Measurements from ENCODE around the gene RETREG1. TPM values are rescaled to one million over a fixed set of nuclear protein-coding genes. Genes with fewer than 3 reads are reported as not detected.
A peak's percentile ranks its signal among the peaks of the same experiment; 100 is the strongest.

RETREG1 gene
- total RNA-seq, 1 donor from 2014 or later = 11.6 TPM

- Mint-ChIP-seq H3K4me3 (no peak overlapping the region), H3K27ac (no peak overlapping the region), H3K4me1 (ENCODE audit: unreplicated experiment) (no peaks in the 10 kb centered on the region), H3K27me3 (no peaks in the 10 kb centered on the region), H3K9me3 (no peaks in the 10 kb centered on the region), H3K36me3 (no peaks in the 10 kb centered on the region)
- TF ChIP-seq CTCF (conservative IDR thresholded peaks at IDR 0.05) = no peak
- DNase-seq (ENCODE audit: extremely low spot score, unreplicated experiment) = no peak
These were observed 76.4 kb downstream of the RETREG1 start for GRCh38 chr5:16540421-16540820.

GRCh38 chr5:16539169-16539666, 77.6 kb downstream of the RETREG1 start:
- DNase-seq (ENCODE audit: extremely low spot score, unreplicated experiment) = no peak
- H3K4me3 Mint-ChIP-seq = no peak overlapping the region
- TF ChIP-seq CTCF (conservative IDR thresholded peaks at IDR 0.05) = no peak

GRCh38 chr5:16538006-16538405, 78.8 kb downstream of the RETREG1 start:
- Mint-ChIP-seq H3K36me3 (no peaks in the 10 kb centered on the region), H3K27ac (no peak overlapping the region), H3K4me3 (no peak overlapping the region), H3K4me1 (ENCODE audit: unreplicated experiment) (no peaks in the 10 kb centered on the region), H3K9me3 (no peaks in the 10 kb centered on the region), H3K27me3 (no peaks in the 10 kb centered on the region)
- TF ChIP-seq CTCF (conservative IDR thresholded peaks at IDR 0.05) = no peak
- no peak for DNase-seq (ENCODE audit: extremely low spot score, unreplicated experiment)

More at GRCh38 chr5:16539169-16539666, 77.6 kb downstream of the RETREG1 start:
- H3K27ac Mint-ChIP-seq = peak overlapping the region; percentile 11
- no peaks in the 10 kb centered on the region for H3K4me1 Mint-ChIP-seq (ENCODE audit: unreplicated experiment)
- H3K36me3 Mint-ChIP-seq = no peaks in the 10 kb centered on the region
- no peaks in the 10 kb centered on the region for H3K27me3 Mint-ChIP-seq
- no peaks in the 10 kb centered on the region for H3K9me3 Mint-ChIP-seq

- Mint-ChIP-seq H3K4me3 (no peak overlapping the region), H3K4me1 (ENCODE audit: unreplicated experiment) (no peaks in the 10 kb centered on the region), H3K9me3 (no peaks in the 10 kb centered on the region), H3K27me3 (no peaks in the 10 kb centered on the region), H3K27ac (no peak overlapping the region), H3K36me3 (no peaks in the 10 kb centered on the region)
- DNase-seq (ENCODE audit: extremely low spot score, unreplicated experiment) = no peak
- TF ChIP-seq CTCF (conservative IDR thresholded peaks at IDR 0.05) = no peak
These were observed 80.0 kb downstream of the RETREG1 start for GRCh38 chr5:16536818-16537217.

- Mint-ChIP-seq H3K4me3 (no peak overlapping the region), H3K27me3 (no peaks in the 10 kb centered on the region), H3K27ac (no peak overlapping the region), H3K36me3 (no peaks in the 10 kb centered on the region), H3K9me3 (no peaks in the 10 kb centered on the region), H3K4me1 (ENCODE audit: unreplicated experiment) (peaks cover 3% of the 10 kb centered on the region)
- no peak for TF ChIP-seq CTCF (conservative IDR thresholded peaks at IDR 0.05)
- no peak for DNase-seq (ENCODE audit: extremely low spot score, unreplicated experiment)
These were observed 80.6 kb downstream of the RETREG1 start for GRCh38 chr5:16536246-16536645.

- Mint-ChIP-seq H3K36me3 (no peaks in the 10 kb centered on the region), H3K4me3 (no peak overlapping the region), H3K4me1 (ENCODE audit: unreplicated experiment) (peaks cover 5% of the 10 kb centered on the region), H3K9me3 (no peaks in the 10 kb centered on the region), H3K27ac (no peak overlapping the region), H3K27me3 (no peaks in the 10 kb centered on the region)
- no peak for DNase-seq (ENCODE audit: extremely low spot score, unreplicated experiment)
- TF ChIP-seq CTCF (conservative IDR thresholded peaks at IDR 0.05) = no peak
These were observed 82.5 kb downstream of the RETREG1 start for GRCh38 chr5:16534280-16534679.
